HG02623 (cell line): ENCODE data around the gene PTGR2.
"Not testable (repeated sequence)": the region's sequence is repeated elsewhere in the genome, so short reads cannot be mapped to it uniquely, and the experiment has no call there.

Experiments used
- ATAC-seq: cut with Tn5 transposase; IDR thresholded peaks from one replicate; pipeline ENCODE4 v1.9.1; 2021; ENCODE audit warnings: moderate library complexity; ENCODE audit not compliant: unreplicated experiment

PTGR2 gene

DNA sequence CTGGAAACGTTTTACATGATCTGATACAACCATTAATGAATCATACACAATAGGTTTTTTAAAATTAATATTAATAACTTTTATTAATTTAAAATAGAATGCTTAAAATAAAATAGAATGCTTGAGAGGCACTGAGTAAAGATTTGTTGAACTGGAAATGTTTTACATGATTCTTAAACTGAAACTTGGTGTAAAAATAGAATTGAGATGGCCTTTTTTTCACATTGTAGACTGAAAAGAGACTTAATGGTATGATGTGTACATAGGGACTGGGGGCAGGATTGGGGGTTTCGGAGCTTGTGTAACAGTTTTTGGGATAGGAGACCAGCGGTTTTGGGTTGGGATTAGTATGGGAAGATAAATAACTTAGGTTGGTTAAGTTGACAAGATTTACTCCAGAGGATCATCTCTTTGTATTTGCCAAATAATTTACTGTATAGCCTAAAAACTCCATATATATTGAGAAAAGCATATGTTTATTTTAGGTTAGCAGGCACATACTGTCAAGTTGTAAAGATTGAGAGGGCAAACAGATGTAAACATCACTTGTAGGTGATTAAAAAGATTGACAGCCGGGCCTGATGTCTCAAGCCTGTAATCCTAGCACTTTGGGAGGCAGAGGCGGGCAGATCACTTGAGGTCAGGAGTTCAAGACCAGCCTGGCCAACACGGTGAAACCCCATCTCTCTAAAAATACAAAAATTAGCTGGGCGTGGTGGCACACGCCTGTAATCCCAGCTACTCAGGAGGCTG lies 33.0 kb downstream of the PTGR2 start:
- ATAC-seq, result no peak

- peak; percentile 93 for ATAC-seq
Observed at GRCh38 chr14:73886449-73887317, 35.1 kb downstream of the PTGR2 start, which contains the start of gene ZNF410. TSS of gene ZNF410 (plus strand) at chr14:73886859. CDS start at chr14:73892176, 5,317 bp downstream.

DNA sequence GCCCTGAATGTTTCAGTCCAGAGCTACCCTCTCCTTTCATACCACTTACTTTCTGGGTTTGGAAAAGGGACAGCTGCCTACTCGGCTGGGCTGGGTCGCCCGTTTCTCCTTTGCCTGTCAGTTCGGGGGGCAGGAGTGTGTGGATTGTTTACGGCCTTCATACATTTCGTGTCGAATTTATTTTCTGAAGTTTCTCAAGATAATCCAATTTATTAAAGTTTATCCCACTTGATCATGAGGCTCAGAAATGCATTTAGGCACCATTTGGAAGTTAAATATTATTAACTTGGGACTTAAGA lies 35.6 kb downstream of the PTGR2 start:
- no peak for ATAC-seq

DNA sequence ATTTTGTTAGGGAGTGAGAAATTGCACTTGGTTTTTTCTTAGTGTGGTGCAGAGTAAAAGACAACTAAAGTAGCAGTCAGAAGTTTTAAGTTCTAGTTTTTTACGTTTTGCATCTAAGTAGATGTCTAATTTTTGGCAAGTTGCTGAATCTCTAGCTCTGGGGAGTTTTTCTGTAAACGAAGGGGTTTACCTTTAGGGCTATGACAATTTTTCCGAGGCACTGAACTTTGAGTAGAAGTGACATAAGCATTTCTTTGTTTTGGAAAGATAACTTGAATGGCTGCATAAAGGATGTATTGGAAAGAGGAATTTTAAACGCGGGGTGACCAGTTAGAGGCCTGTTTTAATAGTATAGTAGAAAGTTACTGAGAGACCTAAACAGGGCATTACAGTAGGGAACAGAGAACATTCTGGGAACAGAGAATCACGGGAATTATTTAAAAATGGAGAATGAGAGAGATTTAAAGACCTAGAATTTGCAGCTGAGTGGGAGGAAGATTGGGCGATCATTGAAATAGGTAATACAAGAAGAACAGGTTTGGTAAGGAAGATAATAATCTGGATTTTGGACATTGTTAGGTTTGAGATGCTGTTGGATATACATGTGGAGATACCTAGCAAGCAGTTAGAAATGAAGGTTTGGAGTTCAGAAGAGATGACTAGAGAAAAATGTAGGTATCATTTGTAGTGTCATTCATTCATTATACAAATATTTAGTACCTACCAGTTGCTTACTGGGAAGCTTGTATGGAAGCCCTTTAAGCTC lies 36.2 kb downstream of the PTGR2 start:
- no peak for ATAC-seq

DNA sequence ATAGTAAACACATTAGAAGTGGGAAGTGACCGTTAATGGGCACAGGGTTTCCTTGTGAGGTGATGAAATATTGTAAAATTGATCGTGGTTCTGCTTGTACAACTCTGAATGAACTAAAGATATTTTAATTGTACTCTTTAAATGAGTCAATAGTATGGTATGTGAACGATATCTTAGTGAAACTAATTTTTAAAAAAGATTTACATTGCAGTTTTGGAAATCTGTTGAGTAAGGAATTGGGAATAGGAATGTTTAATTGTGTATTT lies 36.8 kb downstream of the PTGR2 start:
- ATAC-seq, result no peak

DNA sequence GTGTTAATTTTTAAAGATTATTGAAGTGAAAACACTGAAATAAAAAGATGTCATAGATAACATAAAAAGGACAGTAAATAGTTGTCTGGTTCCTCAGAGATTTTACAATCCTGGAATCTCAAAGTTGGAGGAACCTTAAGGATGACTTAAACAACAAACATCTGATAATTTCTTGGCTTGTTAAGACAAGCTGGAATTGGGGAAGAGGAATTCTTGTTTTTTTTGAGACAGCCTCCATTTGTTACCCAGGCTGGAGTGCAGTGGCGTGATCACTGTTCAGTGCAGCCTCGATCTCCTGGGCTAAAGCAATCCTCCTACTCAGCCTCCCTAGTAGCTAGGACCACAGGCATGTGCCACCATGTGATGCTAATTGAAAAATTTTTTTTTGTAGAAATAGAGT lies 37.3 kb downstream of the PTGR2 start:
- ATAC-seq, result no peak

GRCh38 chr14:73889376-73889775 lies 37.7 kb downstream of the PTGR2 start:
- ATAC-seq, result no peak

- ATAC-seq, result not testable (repeated sequence)
Observed at GRCh38 chr14:73894180-73894687, 42.6 kb downstream of the PTGR2 start.

- ATAC-seq, result no peak
Observed at GRCh38 chr14:73895939-73896338, 44.3 kb downstream of the PTGR2 start.

DNA sequence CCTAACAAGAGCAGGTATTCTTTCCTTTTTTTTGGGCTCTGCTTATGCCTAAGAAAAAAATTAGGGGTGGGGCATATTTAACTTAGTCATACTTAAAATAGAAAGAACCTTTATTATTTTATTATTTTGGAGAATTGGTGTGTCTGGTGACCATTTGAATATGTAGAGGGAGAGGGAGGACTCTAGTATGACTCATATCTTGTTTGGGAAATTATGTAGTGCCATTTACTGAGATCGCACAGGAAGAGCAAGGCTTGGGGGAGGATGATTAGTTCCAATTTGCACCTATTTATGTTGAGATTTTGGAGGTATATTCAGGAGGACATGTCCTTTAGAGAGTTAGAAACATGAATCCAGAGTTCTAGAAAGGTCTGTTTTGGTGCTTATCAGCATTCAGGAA lies 44.9 kb downstream of the PTGR2 start:
- no peak for ATAC-seq

- ATAC-seq, result no peak
Observed at GRCh38 chr14:73903028-73903427, 51.4 kb downstream of the PTGR2 start.

DNA sequence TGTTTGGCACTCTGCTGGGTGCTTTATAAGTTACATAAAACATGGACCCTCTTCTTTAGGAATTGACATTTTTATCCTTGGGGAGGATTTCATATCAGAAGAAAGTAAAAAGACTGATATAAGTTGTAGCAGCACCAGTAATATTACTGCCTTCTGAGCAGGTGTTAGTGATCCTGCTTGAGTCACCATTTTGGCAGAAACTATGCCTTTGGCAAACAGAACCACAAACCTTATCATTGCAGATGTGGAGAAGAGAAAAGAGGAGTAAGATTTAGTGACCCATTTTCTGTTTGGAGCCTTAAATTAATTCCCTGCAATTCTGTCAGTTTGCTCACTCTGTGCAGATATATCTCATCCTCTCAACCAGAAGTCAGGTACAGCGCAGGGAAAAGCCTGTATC lies 58.0 kb downstream of the PTGR2 start:
- no peak for ATAC-seq

GRCh38 chr14:73913256-73913655 lies 61.6 kb downstream of the PTGR2 start:
- no peak for ATAC-seq

DNA sequence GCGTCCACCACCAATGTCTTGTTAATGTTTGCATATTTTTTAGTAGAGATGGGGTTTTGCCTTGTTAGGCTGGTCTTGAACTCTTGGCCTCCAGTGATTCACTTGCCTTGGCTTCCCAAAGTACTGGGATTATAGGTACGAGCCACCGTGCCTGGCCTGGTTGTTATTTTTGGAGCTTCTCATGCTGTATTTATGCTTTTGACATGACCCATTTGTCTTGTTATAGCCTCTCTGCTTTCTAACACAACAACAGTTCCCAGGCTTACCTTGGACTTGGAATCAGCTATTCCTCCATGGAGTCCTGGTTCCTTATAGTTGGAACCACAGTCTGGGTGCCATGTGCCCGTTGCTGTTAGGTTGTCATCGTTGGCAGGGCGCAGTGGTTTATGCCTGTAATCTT lies 64.7 kb downstream of the PTGR2 start:
- ATAC-seq, result no peak

- not testable (repeated sequence) for ATAC-seq
Observed at GRCh38 chr14:73919457-73919856, 67.8 kb downstream of the PTGR2 start.

- ATAC-seq, result no peak
Observed at GRCh38 chr14:73924337-73924736, 72.7 kb downstream of the PTGR2 start.
